Smooth muscle cell (in vitro differentiated cells): ENCODE data around the gene HSD11B2. TPM values are rescaled to one million over a fixed set of nuclear protein-coding genes. Genes with fewer than 3 reads are reported as not detected.

ENCODE experiments used
- DNase-seq: peaks from one replicate; lab custom pipeline; 2025; ENCODE audit not compliant: unreplicated experiment; lab: John Stamatoyannopoulos, UW
- H2AFZ ChIP-seq: fragments of 200-600 bp; sonication (generic); 2 replicates; pipeline ENCODE4 v1.6.0; 2016; ENCODE audit warnings: antibody characterized with exemption, low read depth, mild to moderate bottlenecking
- H3F3A ChIP-seq: fragments of 200-600 bp; sonication (generic); 2 replicates; pipeline ENCODE4 v1.6.0; 2017; ENCODE audit warnings: antibody characterized with exemption, low read depth
- H3K27ac ChIP-seq: fragments of 200-600 bp; sonication (generic); 2 replicates; pipeline ENCODE4 v1.5.1; 2016; ENCODE audit warnings: low read depth, mild to moderate bottlenecking
- H3K27me3 ChIP-seq: fragments of 200-600 bp; sonication (generic); 2 replicates; pipeline ENCODE4 v1.6.1; 2016; ENCODE audit warnings: low read depth, mild to moderate bottlenecking
- H3K36me3 ChIP-seq: fragments of 200-600 bp; sonication (generic); 2 replicates; pipeline ENCODE4 v1.5.1; 2016; ENCODE audit warnings: low read depth
- H3K4me1 ChIP-seq: fragments of 200-600 bp; sonication (generic); 2 replicates; pipeline ENCODE4 v1.5.1; 2016; ENCODE audit warnings: low read depth
- H3K4me2 ChIP-seq: fragments of 200-600 bp; sonication (generic); 2 replicates; pipeline ENCODE4 v1.6.0; 2016; ENCODE audit warnings: mild to moderate bottlenecking
- H3K4me3 ChIP-seq: fragments of 200-600 bp; sonication (generic); 2 replicates; pipeline ENCODE4 v1.5.1; 2016; ENCODE audit warnings: mild to moderate bottlenecking
- H3K79me2 ChIP-seq: fragments of 200-600 bp; sonication (generic); 2 replicates; pipeline ENCODE4 v1.6.0; 2016; ENCODE audit warnings: low read depth, mild to moderate bottlenecking
- H3K9ac ChIP-seq: fragments of 200-600 bp; sonication (generic); 2 replicates; pipeline ENCODE4 v1.6.0; 2016; ENCODE audit warnings: low read depth
- H3K9me3 ChIP-seq: fragments of 200-600 bp; sonication (generic); replicated peaks from 2 replicates; pipeline ENCODE4 v1.5.1; 2016; ENCODE audit warnings: low read depth
- H4K20me1 ChIP-seq: fragments of 200-600 bp; sonication (generic); 2 replicates; pipeline ENCODE4 v1.6.0; 2016; ENCODE audit warnings: low read depth
- WGBS: methylation state at CpG from one replicate; pipeline ENCODE4 v1.1.7; 2016; ENCODE audit warnings: low lambda C conversion rate; 5-methylcytosine and 5-hydroxymethylcytosine counted together
- polyA plus RNA-seq: library from polyadenylated mRNA; unstranded; fragments of >200 nt; fragmentation: Nextera tagmentation; extraction: Ambion mirVana; gene quantifications from 2 replicates; pipeline ENCODE4 v1.2.1, GENCODE V29; 2016
- total RNA-seq: library from RNA; depleted of rRNA; stranded (reverse); fragments of >200 nt; gene quantifications from 2 replicates; pipeline ENCODE4 v1.2.3, GENCODE V29; 2014
- TF ChIP-seq, protein P1 (sequence below): fragments of 200-600 bp; sonication (generic); IDR thresholded peaks from 2 replicates; pipeline ENCODE4 v1.5.1; 2017; ENCODE audit warnings: borderline replicate concordance, mild to moderate bottlenecking, antibody characterized with exemption; ENCODE audit not compliant: insufficient read depth, poor library complexity, severe bottlenecking

Gene HSD11B2
- total and polyA plus RNA-seq, 2 experiments from 2014 or later = not detected

GRCh38 chr16:67445913-67446907 lies 15.3 kb downstream of the HSD11B2 start:
- Histone ChIP-seq H3K4me2 (no peak overlapping the region), H3K9ac (no peak overlapping the region), H4K20me1 (peaks cover 89% of the 10 kb centered on the region)

GRCh38 chr16:67446968-67447507 lies 16.1 kb downstream of the HSD11B2 start:
- DNase-seq = no peak
- WGBS = 90% methylated on average over 8 of the region's 8 CpGs

More at GRCh38 chr16:67445913-67446907, 15.3 kb downstream of the HSD11B2 start:
- WGBS = 87% methylated on average over 12 of the region's 12 CpGs
- Histone ChIP-seq H3K79me2 (no peaks in the 10 kb centered on the region), H3K27me3 (no peaks in the 10 kb centered on the region), H3K27ac (no peak overlapping the region), H3K4me3 (no peak overlapping the region), H3F3A (no peaks in the 10 kb centered on the region), H3K4me1 (no peaks in the 10 kb centered on the region), H3K36me3 (no peaks in the 10 kb centered on the region), H2AFZ (no peak overlapping the region), H3K9me3 (no peaks in the 10 kb centered on the region)
- no peak for DNase-seq
- TF ChIP-seq, protein P1, sequence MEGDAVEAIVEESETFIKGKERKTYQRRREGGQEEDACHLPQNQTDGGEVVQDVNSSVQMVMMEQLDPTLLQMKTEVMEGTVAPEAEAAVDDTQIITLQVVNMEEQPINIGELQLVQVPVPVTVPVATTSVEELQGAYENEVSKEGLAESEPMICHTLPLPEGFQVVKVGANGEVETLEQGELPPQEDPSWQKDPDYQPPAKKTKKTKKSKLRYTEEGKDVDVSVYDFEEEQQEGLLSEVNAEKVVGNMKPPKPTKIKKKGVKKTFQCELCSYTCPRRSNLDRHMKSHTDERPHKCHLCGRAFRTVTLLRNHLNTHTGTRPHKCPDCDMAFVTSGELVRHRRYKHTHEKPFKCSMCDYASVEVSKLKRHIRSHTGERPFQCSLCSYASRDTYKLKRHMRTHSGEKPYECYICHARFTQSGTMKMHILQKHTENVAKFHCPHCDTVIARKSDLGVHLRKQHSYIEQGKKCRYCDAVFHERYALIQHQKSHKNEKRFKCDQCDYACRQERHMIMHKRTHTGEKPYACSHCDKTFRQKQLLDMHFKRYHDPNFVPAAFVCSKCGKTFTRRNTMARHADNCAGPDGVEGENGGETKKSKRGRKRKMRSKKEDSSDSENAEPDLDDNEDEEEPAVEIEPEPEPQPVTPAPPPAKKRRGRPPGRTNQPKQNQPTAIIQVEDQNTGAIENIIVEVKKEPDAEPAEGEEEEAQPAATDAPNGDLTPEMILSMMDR = no peak

DNA sequence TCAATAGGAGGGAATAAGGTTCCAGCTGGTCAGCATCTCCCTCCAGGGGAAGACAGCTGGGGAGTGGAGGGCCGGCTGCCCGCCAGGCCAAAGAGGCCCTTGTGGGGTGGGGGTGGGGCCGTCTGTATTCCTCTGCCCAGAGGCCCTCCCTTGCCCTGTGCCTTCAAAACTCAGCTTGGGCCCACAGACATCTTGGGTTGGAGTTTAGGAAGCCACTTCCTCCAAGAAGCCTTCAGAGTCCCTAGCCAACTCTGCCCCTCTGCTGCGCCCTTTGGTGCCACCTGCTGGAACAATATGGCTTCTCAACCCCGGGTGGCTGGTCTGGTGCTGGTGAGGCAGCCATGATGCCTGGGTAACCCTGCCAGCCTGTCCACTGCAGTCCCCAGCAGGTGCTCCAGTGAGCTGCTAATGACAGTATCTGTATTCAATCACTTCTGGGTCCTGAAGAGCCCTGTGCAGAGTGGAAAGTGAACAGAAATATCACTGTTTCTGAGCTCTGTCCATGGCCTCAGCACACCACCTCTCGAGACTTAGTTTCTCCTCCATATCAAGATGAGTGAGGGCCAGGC lies 16.7 kb downstream of the HSD11B2 start:
- Histone ChIP-seq H3K4me3 (no peak overlapping the region), H3K27me3 (no peaks in the 10 kb centered on the region), H3K27ac (no peak overlapping the region), H3K4me1 (no peaks in the 10 kb centered on the region), H3K9ac (no peak overlapping the region), H3K9me3 (no peaks in the 10 kb centered on the region), H3F3A (no peaks in the 10 kb centered on the region), H4K20me1 (peaks cover 93% of the 10 kb centered on the region), H3K36me3 (no peaks in the 10 kb centered on the region), H3K4me2 (no peak overlapping the region), H2AFZ (no peak overlapping the region), H3K79me2 (no peaks in the 10 kb centered on the region)
- WGBS = 85% methylated on average over 6 of the region's 6 CpGs
- DNase-seq = no peak
- TF ChIP-seq, protein P1 = peak; percentile 27

More at GRCh38 chr16:67446968-67447507, 16.1 kb downstream of the HSD11B2 start:
- Histone ChIP-seq H3K4me3 (no peak overlapping the region), H3K9ac (no peak overlapping the region), H3K36me3 (no peaks in the 10 kb centered on the region), H3K4me1 (no peaks in the 10 kb centered on the region), H3K27me3 (no peaks in the 10 kb centered on the region), H3F3A (no peaks in the 10 kb centered on the region), H3K27ac (no peak overlapping the region), H2AFZ (no peak overlapping the region), H3K79me2 (no peaks in the 10 kb centered on the region), H3K4me2 (no peak overlapping the region), H4K20me1 (peaks cover 93% of the 10 kb centered on the region), H3K9me3 (no peaks in the 10 kb centered on the region)
- TF ChIP-seq, protein P1 = no peak
